Measurements from ENCODE around the gene FER.

Gene FER

DNA sequence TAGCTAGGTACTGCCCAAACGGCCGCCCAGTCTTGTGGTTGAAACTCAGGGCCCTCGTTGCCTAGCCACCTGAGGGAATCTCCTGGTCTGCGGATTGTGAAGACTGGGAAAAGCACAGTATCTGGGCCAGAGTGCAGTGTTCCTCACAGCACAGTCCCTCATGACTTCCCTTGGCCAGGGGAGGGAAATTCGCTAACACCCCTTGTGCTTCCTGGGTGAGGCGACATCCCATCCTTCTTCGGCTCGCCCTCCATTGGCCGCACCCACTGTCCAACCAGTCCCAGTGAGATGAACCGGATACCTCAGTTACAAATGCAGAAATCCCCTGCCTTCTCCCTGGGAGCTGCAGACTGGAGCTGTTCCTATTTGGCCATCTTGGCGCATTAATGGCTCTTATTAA, 250.5 kb downstream of the FER start (continued):
- TF ChIP-seq ZNF473 (tag by site-specific recombination; IDR thresholded peaks at IDR 0.05) (no peak), TCF7L2 (IDR thresholded peaks at IDR 0.05; ENCODE audit: borderline replicate concordance, low read depth, low read length) (no peak), ZNF391 (tag by site-specific recombination; IDR thresholded peaks at IDR 0.05; ENCODE audit: borderline replicate concordance, low read depth) (no peak), ZNF416 (tag by site-specific recombination; IDR thresholded peaks at IDR 0.05) (no peak), ZNF544 (tag by site-specific recombination; IDR thresholded peaks at IDR 0.05) (no peak)
- TF ChIP-seq, protein P1, sequence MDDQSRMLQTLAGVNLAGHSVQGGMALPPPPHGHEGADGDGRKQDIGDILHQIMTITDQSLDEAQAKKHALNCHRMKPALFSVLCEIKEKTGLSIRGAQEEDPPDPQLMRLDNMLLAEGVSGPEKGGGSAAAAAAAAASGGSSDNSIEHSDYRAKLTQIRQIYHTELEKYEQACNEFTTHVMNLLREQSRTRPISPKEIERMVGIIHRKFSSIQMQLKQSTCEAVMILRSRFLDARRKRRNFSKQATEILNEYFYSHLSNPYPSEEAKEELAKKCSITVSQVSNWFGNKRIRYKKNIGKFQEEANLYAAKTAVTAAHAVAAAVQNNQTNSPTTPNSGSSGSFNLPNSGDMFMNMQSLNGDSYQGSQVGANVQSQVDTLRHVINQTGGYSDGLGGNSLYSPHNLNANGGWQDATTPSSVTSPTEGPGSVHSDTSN (CRISPR knock-in tag; IDR thresholded peaks at IDR 0.05), result no peak

DNA sequence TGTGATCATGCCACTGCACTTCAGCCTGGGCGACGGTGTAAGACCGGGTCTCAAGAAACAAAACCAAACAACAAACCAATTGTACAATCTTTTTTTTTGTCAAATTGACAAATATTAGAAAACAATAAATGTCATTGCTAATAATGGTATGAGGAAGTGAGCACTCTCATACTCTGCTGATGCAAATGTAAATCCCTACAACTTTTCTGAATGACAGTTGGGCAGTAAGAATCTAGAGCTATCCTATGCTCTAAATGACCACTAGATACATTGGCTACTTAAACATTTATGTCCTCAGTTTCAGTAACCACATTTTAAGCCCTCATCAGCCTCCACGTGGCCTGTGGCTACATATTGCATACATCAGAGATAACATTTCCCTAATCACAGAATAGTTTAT, 256.2 kb downstream of the FER start:
- H3K4me1 ChIP-seq (ENCODE audit: control insufficient read depth, insufficient read depth, low read length), result no peaks in the 10 kb centered on the region
- TF ChIP-seq, protein P2, sequence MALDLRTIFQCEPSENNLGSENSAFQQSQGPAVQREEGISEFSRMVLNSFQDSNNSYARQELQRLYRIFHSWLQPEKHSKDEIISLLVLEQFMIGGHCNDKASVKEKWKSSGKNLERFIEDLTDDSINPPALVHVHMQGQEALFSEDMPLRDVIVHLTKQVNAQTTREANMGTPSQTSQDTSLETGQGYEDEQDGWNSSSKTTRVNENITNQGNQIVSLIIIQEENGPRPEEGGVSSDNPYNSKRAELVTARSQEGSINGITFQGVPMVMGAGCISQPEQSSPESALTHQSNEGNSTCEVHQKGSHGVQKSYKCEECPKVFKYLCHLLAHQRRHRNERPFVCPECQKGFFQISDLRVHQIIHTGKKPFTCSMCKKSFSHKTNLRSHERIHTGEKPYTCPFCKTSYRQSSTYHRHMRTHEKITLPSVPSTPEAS (tag by site-specific recombination; IDR thresholded peaks at IDR 0.05), result no peak
- TF ChIP-seq, protein P3, sequence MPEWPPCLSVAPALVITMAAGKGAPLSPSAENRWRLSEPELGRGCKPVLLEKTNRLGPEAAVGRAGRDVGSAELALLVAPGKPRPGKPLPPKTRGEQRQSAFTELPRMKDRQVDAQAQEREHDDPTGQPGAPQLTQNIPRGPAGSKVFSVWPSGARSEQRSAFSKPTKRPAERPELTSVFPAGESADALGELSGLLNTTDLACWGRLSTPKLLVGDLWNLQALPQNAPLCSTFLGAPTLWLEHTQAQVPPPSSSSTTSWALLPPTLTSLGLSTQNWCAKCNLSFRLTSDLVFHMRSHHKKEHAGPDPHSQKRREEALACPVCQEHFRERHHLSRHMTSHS (tag by site-specific recombination; IDR thresholded peaks at IDR 0.05), result no peak
- no peak for TF ChIP-seq ZNF626 (tag by site-specific recombination; IDR thresholded peaks at IDR 0.05)
- TF ChIP-seq ZNF548 (tag by site-specific recombination; IDR thresholded peaks at IDR 0.05), result no peak
- no peak for TF ChIP-seq ZNF404 (tag by site-specific recombination; IDR thresholded peaks at IDR 0.05)
- no peak for TF ChIP-seq ZNF16 (tag by site-specific recombination; IDR thresholded peaks at IDR 0.05; ENCODE audit: low read depth)
- no peak for TF ChIP-seq ZNF302 (tag by site-specific recombination; IDR thresholded peaks at IDR 0.05; ENCODE audit: low read depth)
- TF ChIP-seq ZNF660 (tag by site-specific recombination; IDR thresholded peaks at IDR 0.05), result no peak
- TF ChIP-seq, protein P4, sequence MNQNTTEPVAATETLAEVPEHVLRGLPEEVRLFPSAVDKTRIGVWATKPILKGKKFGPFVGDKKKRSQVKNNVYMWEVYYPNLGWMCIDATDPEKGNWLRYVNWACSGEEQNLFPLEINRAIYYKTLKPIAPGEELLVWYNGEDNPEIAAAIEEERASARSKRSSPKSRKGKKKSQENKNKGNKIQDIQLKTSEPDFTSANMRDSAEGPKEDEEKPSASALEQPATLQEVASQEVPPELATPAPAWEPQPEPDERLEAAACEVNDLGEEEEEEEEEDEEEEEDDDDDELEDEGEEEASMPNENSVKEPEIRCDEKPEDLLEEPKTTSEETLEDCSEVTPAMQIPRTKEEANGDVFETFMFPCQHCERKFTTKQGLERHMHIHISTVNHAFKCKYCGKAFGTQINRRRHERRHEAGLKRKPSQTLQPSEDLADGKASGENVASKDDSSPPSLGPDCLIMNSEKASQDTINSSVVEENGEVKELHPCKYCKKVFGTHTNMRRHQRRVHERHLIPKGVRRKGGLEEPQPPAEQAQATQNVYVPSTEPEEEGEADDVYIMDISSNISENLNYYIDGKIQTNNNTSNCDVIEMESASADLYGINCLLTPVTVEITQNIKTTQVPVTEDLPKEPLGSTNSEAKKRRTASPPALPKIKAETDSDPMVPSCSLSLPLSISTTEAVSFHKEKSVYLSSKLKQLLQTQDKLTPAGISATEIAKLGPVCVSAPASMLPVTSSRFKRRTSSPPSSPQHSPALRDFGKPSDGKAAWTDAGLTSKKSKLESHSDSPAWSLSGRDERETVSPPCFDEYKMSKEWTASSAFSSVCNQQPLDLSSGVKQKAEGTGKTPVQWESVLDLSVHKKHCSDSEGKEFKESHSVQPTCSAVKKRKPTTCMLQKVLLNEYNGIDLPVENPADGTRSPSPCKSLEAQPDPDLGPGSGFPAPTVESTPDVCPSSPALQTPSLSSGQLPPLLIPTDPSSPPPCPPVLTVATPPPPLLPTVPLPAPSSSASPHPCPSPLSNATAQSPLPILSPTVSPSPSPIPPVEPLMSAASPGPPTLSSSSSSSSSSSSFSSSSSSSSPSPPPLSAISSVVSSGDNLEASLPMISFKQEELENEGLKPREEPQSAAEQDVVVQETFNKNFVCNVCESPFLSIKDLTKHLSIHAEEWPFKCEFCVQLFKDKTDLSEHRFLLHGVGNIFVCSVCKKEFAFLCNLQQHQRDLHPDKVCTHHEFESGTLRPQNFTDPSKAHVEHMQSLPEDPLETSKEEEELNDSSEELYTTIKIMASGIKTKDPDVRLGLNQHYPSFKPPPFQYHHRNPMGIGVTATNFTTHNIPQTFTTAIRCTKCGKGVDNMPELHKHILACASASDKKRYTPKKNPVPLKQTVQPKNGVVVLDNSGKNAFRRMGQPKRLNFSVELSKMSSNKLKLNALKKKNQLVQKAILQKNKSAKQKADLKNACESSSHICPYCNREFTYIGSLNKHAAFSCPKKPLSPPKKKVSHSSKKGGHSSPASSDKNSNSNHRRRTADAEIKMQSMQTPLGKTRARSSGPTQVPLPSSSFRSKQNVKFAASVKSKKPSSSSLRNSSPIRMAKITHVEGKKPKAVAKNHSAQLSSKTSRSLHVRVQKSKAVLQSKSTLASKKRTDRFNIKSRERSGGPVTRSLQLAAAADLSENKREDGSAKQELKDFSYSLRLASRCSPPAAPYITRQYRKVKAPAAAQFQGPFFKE (tag by site-specific recombination; IDR thresholded peaks at IDR 0.05; ENCODE audit: borderline replicate concordance), result no peak
- no peak overlapping the region for H3K4me3 ChIP-seq (ENCODE audit: low read depth, low read length)
- no peak overlapping the region for H3K27ac ChIP-seq (ENCODE audit: extremely low read depth, low read depth, low read length)
- POLR2A ChIA-PET, result no interaction called here
- H3K9me3 ChIP-seq (ENCODE audit: control insufficient read depth, insufficient read depth, low read depth, low read length), result no peaks in the 10 kb centered on the region
- CTCF ChIA-PET, result no interaction called here
- H3K36me3 ChIP-seq (ENCODE audit: control insufficient read depth in 2 of 2, insufficient read depth in 1 of 2, low read length in 2 of 2), result no peaks in the 10 kb centered on the region
